Measurements from ENCODE around the gene CNBD2. TPM values are rescaled to one million over a fixed set of nuclear protein-coding genes. Genes with fewer than 3 reads are reported as not detected.
"Not testable (repeated sequence)": the region's sequence is repeated elsewhere in the genome, so short reads cannot be mapped to it uniquely, and the experiment has no call there.

The CNBD2 gene
- total RNA-seq, 1 experiment from 2014 or later: 5.0 TPM

DNA sequence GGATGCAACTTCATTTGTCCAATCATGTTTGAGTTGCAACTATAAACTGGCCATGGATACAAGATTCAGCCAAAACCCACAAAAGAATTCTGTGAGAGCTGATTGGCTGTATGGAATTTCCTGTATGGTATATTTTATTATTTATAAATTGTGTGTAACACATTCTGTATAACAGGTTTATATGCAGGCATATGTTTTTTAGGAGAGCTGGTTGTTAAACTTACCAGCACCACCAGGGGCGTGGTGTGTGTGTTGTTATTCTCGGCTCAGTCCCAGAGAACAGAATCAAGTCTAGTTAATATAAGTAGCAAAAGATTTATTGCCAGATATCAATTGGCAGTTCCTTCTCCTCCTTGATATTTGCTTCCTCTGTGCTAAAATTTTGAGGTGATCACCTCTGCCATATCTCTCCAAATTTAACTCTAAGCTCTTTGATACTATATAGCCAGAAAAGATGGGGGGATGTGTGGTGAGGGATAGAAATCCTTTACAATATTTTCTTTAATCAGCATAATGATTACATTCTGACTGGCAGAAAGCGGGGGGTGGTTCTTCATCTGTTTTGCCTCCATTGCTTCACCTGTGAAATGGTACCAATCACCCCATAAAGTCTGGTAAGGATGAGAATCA, 22.9 kb downstream of the CNBD2 start:
- no peaks in the 10 kb centered on the region for H3K36me3 Mint-ChIP-seq (ENCODE audit: insufficient read depth, unreplicated experiment)
- CTCF ChIA-PET: interaction anchor here (0.5 to 2.2 kb wide), 21 partner anchors 9 to 448 kb away, joined by 3 to 50 read pairs (median 5); partner anchors contain the start of genes CNBD2 and SCAND1
- H3K27ac Mint-ChIP-seq (ENCODE audit: unreplicated experiment): no peak overlapping the region
- peak; percentile 50 for TF ChIP-seq CTCF (IDR thresholded peaks at IDR 0.05; ENCODE audit: unreplicated experiment)
- no TSS peak for BruUV-seq (replicated peaks)
- intact Hi-C loops (cut with micrococcal nuclease; ENCODE audit: unreplicated experiment): loop anchor here (2.0 to 10.0 kb wide), 2 partner anchors 92 to 444 kb away; no protein-coding TSS in a partner anchor
- H3K4me1 Mint-ChIP-seq (ENCODE audit: low read depth, unreplicated experiment): peaks cover 11% of the 10 kb centered on the region
- H3K27me3 Mint-ChIP-seq (ENCODE audit: unreplicated experiment): peaks cover 18% of the 10 kb centered on the region
- H3K4me3 Mint-ChIP-seq (ENCODE audit: low read depth, unreplicated experiment): no peak overlapping the region
- H3K9me3 Mint-ChIP-seq (ENCODE audit: low read depth, unreplicated experiment): no peaks in the 10 kb centered on the region
- peak; percentile 72 for DNase-seq

DNA sequence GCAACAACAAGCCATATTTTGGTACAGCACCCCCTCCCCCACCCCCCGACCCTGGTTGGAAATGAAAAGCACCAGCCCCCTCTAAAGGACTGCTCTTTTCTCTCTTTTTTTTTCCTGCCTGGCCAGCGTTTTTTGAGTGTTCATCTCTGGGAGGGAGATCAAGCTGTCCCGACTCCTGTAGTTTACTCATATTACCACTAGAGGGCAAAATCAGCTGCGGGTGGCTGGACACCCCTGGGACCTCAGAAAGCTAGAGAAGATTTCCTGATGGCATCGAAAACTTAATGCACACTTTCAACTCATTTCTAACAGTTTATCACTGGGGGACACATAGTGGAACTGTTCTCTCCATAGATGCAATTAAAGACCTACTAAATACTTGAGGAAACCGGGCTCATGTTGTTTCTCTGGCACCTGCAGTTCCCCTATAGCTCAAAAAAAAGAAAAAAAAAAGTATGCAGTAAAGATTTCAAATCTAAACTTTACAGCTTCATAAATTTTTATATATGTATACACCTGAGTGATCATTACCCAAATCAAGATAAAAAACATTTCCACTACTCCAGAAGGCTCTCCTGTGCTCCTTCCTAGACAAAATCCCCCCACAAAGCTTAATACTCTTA, 24.4 kb downstream of the CNBD2 start:
- Mint-ChIP-seq H3K27me3 (ENCODE audit: unreplicated experiment) (peaks cover 18% of the 10 kb centered on the region), H3K4me3 (ENCODE audit: low read depth, unreplicated experiment) (no peak overlapping the region), H3K4me1 (ENCODE audit: low read depth, unreplicated experiment) (peaks cover 11% of the 10 kb centered on the region), H3K27ac (ENCODE audit: unreplicated experiment) (no peak overlapping the region), H3K9me3 (ENCODE audit: low read depth, unreplicated experiment) (no peaks in the 10 kb centered on the region), H3K36me3 (ENCODE audit: insufficient read depth, unreplicated experiment) (no peaks in the 10 kb centered on the region)
- BruUV-seq (replicated peaks): no TSS peak
- peak; percentile 85 for TF ChIP-seq CTCF (IDR thresholded peaks at IDR 0.05; ENCODE audit: unreplicated experiment)
- peak; percentile 76 for DNase-seq
- CTCF ChIA-PET: interaction anchor here (0.5 to 5.5 kb wide), 46 partner anchors 12 to 1138 kb away, joined by 3 to 259 read pairs (median 6); partner anchors contain the start of gene SCAND1
- intact Hi-C loops (cut with micrococcal nuclease; ENCODE audit: unreplicated experiment): loop anchor here (10.0 kb wide), 1 partner anchor 442 kb away; no protein-coding TSS in a partner anchor

DNA sequence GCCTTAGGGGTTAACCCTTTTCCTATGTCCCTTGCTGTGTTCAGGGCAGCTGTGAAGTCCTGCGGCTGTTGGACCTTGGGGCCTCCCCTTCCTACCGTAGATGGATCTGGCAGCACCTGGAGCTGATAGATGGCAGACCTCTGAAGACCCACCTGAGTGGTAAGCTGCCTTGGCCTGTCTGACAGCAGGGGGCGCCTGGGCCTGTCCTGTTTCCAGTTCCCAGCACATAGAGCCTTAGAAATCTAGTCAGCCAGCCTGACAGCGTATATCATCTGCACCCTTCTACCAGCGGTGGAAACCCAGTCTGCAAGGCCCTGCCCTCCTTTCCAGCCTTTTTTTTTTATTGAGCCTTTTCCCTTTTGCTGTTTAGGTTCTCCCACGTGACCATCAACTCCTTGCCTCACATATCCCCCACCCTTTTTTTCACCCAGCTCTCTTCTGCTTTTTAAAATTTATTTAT, 26.6 kb downstream of the CNBD2 start:
- Mint-ChIP-seq H3K27me3 (ENCODE audit: unreplicated experiment) (peaks cover 2% of the 10 kb centered on the region), H3K9me3 (ENCODE audit: low read depth, unreplicated experiment) (no peaks in the 10 kb centered on the region), H3K4me3 (ENCODE audit: low read depth, unreplicated experiment) (no peak overlapping the region), H3K4me1 (ENCODE audit: low read depth, unreplicated experiment) (peaks cover 11% of the 10 kb centered on the region), H3K36me3 (ENCODE audit: insufficient read depth, unreplicated experiment) (no peaks in the 10 kb centered on the region), H3K27ac (ENCODE audit: unreplicated experiment) (no peak overlapping the region)
- peak; percentile 97 for TF ChIP-seq CTCF (IDR thresholded peaks at IDR 0.05; ENCODE audit: unreplicated experiment)
- CTCF ChIA-PET: interaction anchor here (0.6 to 5.5 kb wide), 20 partner anchors 13 to 208 kb away, joined by 3 to 259 read pairs (median 4); partner anchors contain the start of gene SCAND1
- DNase-seq: peak; percentile 97
- intact Hi-C loops (cut with micrococcal nuclease; ENCODE audit: unreplicated experiment): loop anchor here (1.0 to 10.0 kb wide), 4 partner anchors 42 to 440 kb away; no protein-coding TSS in a partner anchor
- no TSS peak for BruUV-seq (replicated peaks)

GRCh38 chr20:35996492-35996891, 28.1 kb downstream of the CNBD2 start:
- H3K27me3 Mint-ChIP-seq (ENCODE audit: unreplicated experiment); DNase-seq; H3K9me3 Mint-ChIP-seq (ENCODE audit: low read depth, unreplicated experiment); BruUV-seq (replicated peaks); H3K36me3 Mint-ChIP-seq (ENCODE audit: insufficient read depth, unreplicated experiment); H3K27ac Mint-ChIP-seq (ENCODE audit: unreplicated experiment); H3K4me3 Mint-ChIP-seq (ENCODE audit: low read depth, unreplicated experiment): not testable (repeated sequence)
- CTCF ChIA-PET: interaction anchor here (0.6 to 5.5 kb wide), 2 partner anchors 142 to 443 kb away, joined by 4 to 259 read pairs; no protein-coding TSS in a partner anchor
- H3K4me1 Mint-ChIP-seq (ENCODE audit: low read depth, unreplicated experiment): peaks cover 11% of the 10 kb centered on the region
- intact Hi-C loops (cut with micrococcal nuclease; ENCODE audit: unreplicated experiment): loop anchor here (5.0 to 10.0 kb wide), 2 partner anchors 41 to 438 kb away; no protein-coding TSS in a partner anchor

DNA sequence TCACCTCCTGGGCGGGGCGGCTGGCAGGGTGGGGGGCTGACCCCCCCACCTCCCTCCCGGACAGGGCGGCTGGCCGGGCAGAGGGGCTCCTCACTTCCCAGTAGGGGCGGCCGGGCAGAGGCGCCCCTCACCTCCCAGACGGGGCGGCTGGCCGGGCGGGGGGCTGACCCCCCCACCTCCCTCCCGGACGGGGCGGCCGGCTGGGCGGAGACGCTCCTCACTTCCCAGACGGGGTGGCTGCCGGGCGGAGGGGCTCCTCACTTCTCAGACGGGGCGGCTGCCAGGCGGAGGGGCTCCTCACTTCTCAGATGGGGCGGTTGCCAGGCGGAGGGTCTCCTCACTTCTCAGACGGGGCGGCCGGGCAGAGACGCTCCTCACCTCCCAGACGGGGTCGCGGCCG, 32.9 kb downstream of the CNBD2 start:
- H3K9me3 Mint-ChIP-seq (ENCODE audit: low read depth, unreplicated experiment); H3K4me1 Mint-ChIP-seq (ENCODE audit: low read depth, unreplicated experiment); CTCF ChIA-PET; H3K36me3 Mint-ChIP-seq (ENCODE audit: insufficient read depth, unreplicated experiment); BruUV-seq (replicated peaks); H3K27me3 Mint-ChIP-seq (ENCODE audit: unreplicated experiment); DNase-seq; H3K27ac Mint-ChIP-seq (ENCODE audit: unreplicated experiment); intact Hi-C loops (cut with micrococcal nuclease; ENCODE audit: unreplicated experiment); H3K4me3 Mint-ChIP-seq (ENCODE audit: low read depth, unreplicated experiment): not testable (repeated sequence)
